SK-N-SH (cell line): ENCODE results near the gene ATP13A3. TPM values are rescaled to one million over a fixed set of nuclear protein-coding genes. Genes with fewer than 3 reads are reported as not detected.

Experiments used
- CTCF ChIA-PET: fragments of 300-600, 350-600 bp; formaldehyde crosslinking; extraction: SDS; loops from one replicate; lab custom pipeline; 2021; lab: Yijun Ruan, JAX
- POLR2A ChIA-PET: fragments of 350-600 bp; sonication (Branson Sonifier 250); formaldehyde crosslinking; extraction: SDS; loops from one replicate; lab custom pipeline; 2020; ENCODE audit warnings: antibody characterized with exemption, inconsistent platforms; lab: Yijun Ruan, JAX
- DNase-seq: peaks from one replicate; pipeline ENCODE4 v3.0.0; 2012
- H2AFZ ChIP-seq: fragments of 200-600 bp; sonication (generic); 2 replicates; pipeline ENCODE4 v1.8.1; 2016; ENCODE audit warnings: antibody characterized with exemption, mild to moderate bottlenecking, low read depth
- H3F3A ChIP-seq: fragments of 200-600 bp; sonication (generic); replicated peaks from 2 replicates; pipeline ENCODE3; 2016; ENCODE audit warnings: antibody characterized with exemption, mild to moderate bottlenecking; ENCODE audit not compliant: insufficient read depth
- H3K27ac ChIP-seq, 2 experiments: fragments of 200-500 bp in 1 of 2; fragments of 200-600 bp in 1 of 2; sonication (Bioruptor generic) in 1 of 2; sonication (generic), shearing (Covaris generic) in 1 of 2; 2 replicates each; pipeline versions ENCODE4 v1.5.1 to v1.6.1; 2014 to 2016; ENCODE audit warnings: low read depth in 2 of 2, inconsistent platforms in 1 of 2, low read length in 1 of 2, mild to moderate bottlenecking in 1 of 2, mixed read lengths in 1 of 2
- H3K27me3 ChIP-seq: fragments of 200-600 bp; sonication (generic), shearing (Covaris generic); 2 replicates; pipeline ENCODE4 v1.6.1; 2016; ENCODE audit warnings: mixed run types; ENCODE audit not compliant: insufficient read depth
- H3K36me3 ChIP-seq, 2 experiments: fragments of 200-500 bp in 1 of 2; fragments of 200-600 bp in 1 of 2; sonication (Bioruptor generic) in 1 of 2; sonication (generic) in 1 of 2; replicated peaks in 1 of 2; 2 replicates each; pipeline versions ENCODE3 to v1.5.1; 2014 to 2016; ENCODE audit warnings: low read length in 1 of 2, mild to moderate bottlenecking in 1 of 2; ENCODE audit not compliant: insufficient read depth in 2 of 2, control insufficient read depth in 1 of 2
- H3K4me1 ChIP-seq, 2 experiments: fragments of 200-500 bp in 1 of 2; fragments of 200-600 bp in 1 of 2; sonication (Bioruptor generic) in 1 of 2; sonication (generic), shearing (Covaris generic) in 1 of 2; 2 replicates each; pipeline versions ENCODE4 v1.5.1 to v1.6.1; 2014 to 2016; ENCODE audit warnings: low read depth in 1 of 2, low read length in 1 of 2, mixed run types in 1 of 2; ENCODE audit not compliant: insufficient read depth in 2 of 2, control insufficient read depth in 1 of 2
- H3K4me2 ChIP-seq: fragments of 200-600 bp; sonication (generic), shearing (Covaris generic); 2 replicates; pipeline ENCODE4 v1.6.1; 2017; ENCODE audit warnings: mixed run types
- H3K4me3 ChIP-seq, 2 experiments: fragments of 200-500 bp in 1 of 2; fragments of 200-600 bp in 1 of 2; sonication (Bioruptor generic) in 1 of 2; sonication (generic), shearing (Covaris generic) in 1 of 2; 2 replicates each; pipeline versions ENCODE4 v1.5.1 to v1.8.1; 2014 to 2016; ENCODE audit warnings: low read depth in 2 of 2, inconsistent platforms in 1 of 2, low read length in 1 of 2, mild to moderate bottlenecking in 1 of 2, mixed read lengths in 1 of 2, moderate library complexity in 1 of 2
- H3K79me2 ChIP-seq: fragments of 200-600 bp; sonication (generic); 2 replicates; pipeline ENCODE4 v1.8.1; 2017; ENCODE audit warnings: mild to moderate bottlenecking; ENCODE audit not compliant: insufficient read depth
- H3K9ac ChIP-seq: fragments of 200-600 bp; sonication (generic); 2 replicates; pipeline ENCODE4 v1.6.1; 2017; ENCODE audit warnings: mixed run types
- H3K9me2 ChIP-seq: fragments of 200-600 bp; sonication (generic); 2 replicates; pipeline ENCODE4 v1.6.1; 2017; ENCODE audit warnings: mixed run types
- H3K9me3 ChIP-seq: fragments of 200-600 bp; sonication (generic); 2 replicates; pipeline ENCODE4 v1.6.1; 2017; ENCODE audit warnings: mixed run types, mild to moderate bottlenecking, moderate library complexity
- H4K20me1 ChIP-seq: fragments of 200-600 bp; sonication (generic); 2 replicates; pipeline ENCODE4 v1.6.1; 2017; ENCODE audit warnings: mild to moderate bottlenecking, mixed run types; ENCODE audit not compliant: insufficient read depth
- CHD2 ChIP-seq: fragments of 150-350 bp; IDR thresholded peaks from 2 replicates; pipeline ENCODE4 v1.6.1; 2018; ENCODE audit warnings: low read length; ENCODE audit not compliant: partially characterized antibody
- FOXJ3 ChIP-seq: sonication (generic); formaldehyde crosslinking; IDR thresholded peaks from 2 replicates; pipeline ENCODE4 v1.5.1; 2020; ENCODE audit warnings: mild to moderate bottlenecking, missing genetic modification reagents
- FOXM1 ChIP-seq: IDR thresholded peaks from 2 replicates; pipeline ENCODE4 v1.4.0; 2012; ENCODE audit warnings: low read depth, mild to moderate bottlenecking
- GATA2 ChIP-seq: sonication (generic); formaldehyde crosslinking; IDR thresholded peaks from 2 replicates; pipeline ENCODE4 v1.5.0; 2020; ENCODE audit warnings: mild to moderate bottlenecking, missing genetic modification reagents
- JUND ChIP-seq: IDR thresholded peaks from 2 replicates; pipeline ENCODE4 v1.4.0; 2012
- MXI1 ChIP-seq: IDR thresholded peaks from 2 replicates; pipeline ENCODE4 v1.6.1; 2012; ENCODE audit warnings: mild to moderate bottlenecking, low read depth, low read length, improper control_type of control experiment
- NFIC ChIP-seq: IDR thresholded peaks from 2 replicates; pipeline ENCODE4 v1.4.0; 2012; ENCODE audit warnings: borderline replicate concordance
- NRF1 ChIP-seq: IDR thresholded peaks from 2 replicates; pipeline ENCODE4 v1.6.1; 2012; ENCODE audit warnings: low read depth, mild to moderate bottlenecking, low read length
- RXRA ChIP-seq: IDR thresholded peaks from 2 replicates; pipeline ENCODE4 v1.4.0; 2012; ENCODE audit warnings: low read depth, mild to moderate bottlenecking, borderline replicate concordance
- TEAD4 ChIP-seq: IDR thresholded peaks from 2 replicates; pipeline ENCODE4 v1.4.0; 2012; ENCODE audit warnings: mild to moderate bottlenecking, borderline replicate concordance; ENCODE audit not compliant: insufficient read depth
- WGBS: methylation state at CpG from one replicate; pipeline ENCODE4 v1.1.6; 2017; ENCODE audit warnings: low lambda C conversion rate; 5-methylcytosine and 5-hydroxymethylcytosine counted together
- polyA plus RNA-seq, 3 experiments: library from polyadenylated mRNA; depleted of rRNA; stranded (reverse); fragments of >200 nt; gene quantifications; 2 replicates each; pipeline ENCODE4 v1.2.3, GENCODE V29; 2012
- TF ChIP-seq, protein P1 (sequence below): IDR thresholded peaks from 2 replicates; pipeline ENCODE4 v1.4.0; 2012; ENCODE audit warnings: low read depth, borderline replicate concordance

ATP13A3 gene
- polyA plus RNA-seq, 1 of the 3 experiments (the other 2 are of a cell fraction): 48.2 TPM

- Histone ChIP-seq H3K4me1 (no peaks in the 10 kb centered on the region; a peak in 1 of 4 replicates), H3K27me3 (no peaks in the 10 kb centered on the region), H4K20me1 (no peaks in the 10 kb centered on the region), H3K79me2 (no peaks in the 10 kb centered on the region), H3K36me3 (no peaks in the 10 kb centered on the region), H2AFZ (no peak overlapping the region), H3K27ac (no peak overlapping the region), H3K9me2 (no peaks in the 10 kb centered on the region), H3K4me3 (no peak overlapping the region), H3F3A (peaks cover 6% of the 10 kb centered on the region), H3K4me2 (no peak overlapping the region), H3K9ac (no peak overlapping the region), H3K9me3 (no peaks in the 10 kb centered on the region; the same call in 1 of the 2 replicates)
- ChIA-PET POLR2A (interaction anchor here (1.2 kb wide), 1 partner anchor 10 kb away, joined by 3 read pairs; no protein-coding TSS in a partner anchor), CTCF (interaction anchor here (0.7 to 2.2 kb wide), 4 partner anchors 11 to 59 kb away, joined by 4 to 8 read pairs (median 4); no protein-coding TSS in a partner anchor)
- 82% methylated on average over 7 of the region's 7 CpGs for WGBS
- TF ChIP-seq FOXJ3: no peak
- no peak for TF ChIP-seq CHD2
- TF ChIP-seq RXRA: no peak
- no peak for TF ChIP-seq TEAD4
- TF ChIP-seq JUND: no peak
- TF ChIP-seq, protein P1, sequence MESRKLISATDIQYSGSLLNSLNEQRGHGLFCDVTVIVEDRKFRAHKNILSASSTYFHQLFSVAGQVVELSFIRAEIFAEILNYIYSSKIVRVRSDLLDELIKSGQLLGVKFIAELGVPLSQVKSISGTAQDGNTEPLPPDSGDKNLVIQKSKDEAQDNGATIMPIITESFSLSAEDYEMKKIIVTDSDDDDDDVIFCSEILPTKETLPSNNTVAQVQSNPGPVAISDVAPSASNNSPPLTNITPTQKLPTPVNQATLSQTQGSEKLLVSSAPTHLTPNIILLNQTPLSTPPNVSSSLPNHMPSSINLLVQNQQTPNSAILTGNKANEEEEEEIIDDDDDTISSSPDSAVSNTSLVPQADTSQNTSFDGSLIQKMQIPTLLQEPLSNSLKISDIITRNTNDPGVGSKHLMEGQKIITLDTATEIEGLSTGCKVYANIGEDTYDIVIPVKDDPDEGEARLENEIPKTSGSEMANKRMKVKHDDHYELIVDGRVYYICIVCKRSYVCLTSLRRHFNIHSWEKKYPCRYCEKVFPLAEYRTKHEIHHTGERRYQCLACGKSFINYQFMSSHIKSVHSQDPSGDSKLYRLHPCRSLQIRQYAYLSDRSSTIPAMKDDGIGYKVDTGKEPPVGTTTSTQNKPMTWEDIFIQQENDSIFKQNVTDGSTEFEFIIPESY: no peak
- no peak for TF ChIP-seq FOXM1
- TF ChIP-seq MXI1: no peak
- TF ChIP-seq NFIC: no peak
- TF ChIP-seq, all 33 proteins: peak for 0
- no peak for DNase-seq
Measured at GRCh38 chr3:194392576-194392975, 94.2 kb downstream of the ATP13A3 start.

- Histone ChIP-seq H3F3A (peaks cover 6% of the 10 kb centered on the region), H3K9ac (no peak overlapping the region), H3K9me3 (no peaks in the 10 kb centered on the region; the same call in 1 of the 2 replicates), H3K36me3 (no peaks in the 10 kb centered on the region), H3K9me2 (no peaks in the 10 kb centered on the region), H3K27ac (no peak overlapping the region), H2AFZ (no peak overlapping the region), H4K20me1 (no peaks in the 10 kb centered on the region), H3K27me3 (no peaks in the 10 kb centered on the region), H3K79me2 (no peaks in the 10 kb centered on the region), H3K4me1 (no peaks in the 10 kb centered on the region; a peak in 1 of 4 replicates), H3K4me2 (no peak overlapping the region), H3K4me3 (no peak overlapping the region)
- DNase-seq: no peak
- ChIA-PET POLR2A (no interaction called here), CTCF (interaction anchor here (0.8 to 2.2 kb wide), 3 partner anchors 8 to 50 kb away, joined by 3 to 8 read pairs (median 3); no protein-coding TSS in a partner anchor)
- no peak for TF ChIP-seq RXRA
- no peak for TF ChIP-seq FOXM1
- TF ChIP-seq NRF1: no peak
- no peak for TF ChIP-seq NFIC
- no peak for TF ChIP-seq GATA2
Measured at GRCh38 chr3:194390835-194391234, 96.0 kb downstream of the ATP13A3 start.
